K562 treated with DMSO at 1 percent for 24 hours (cell line): ENCODE data around the gene MS4A18. TPM values are rescaled to one million over a fixed set of nuclear protein-coding genes. Genes with fewer than 3 reads are reported as not detected.

Source experiments
- total RNA-seq: library from RNA; unstranded; fragments of 300-600 nt; gene quantifications from 2 replicates; pipeline ENCODE4 v1.2.3, GENCODE V29; 2022; ENCODE audit warnings: low read depth; ENCODE audit not compliant: insufficient read depth

Gene MS4A18
- not detected in 2 replicates for total RNA-seq

DNA sequence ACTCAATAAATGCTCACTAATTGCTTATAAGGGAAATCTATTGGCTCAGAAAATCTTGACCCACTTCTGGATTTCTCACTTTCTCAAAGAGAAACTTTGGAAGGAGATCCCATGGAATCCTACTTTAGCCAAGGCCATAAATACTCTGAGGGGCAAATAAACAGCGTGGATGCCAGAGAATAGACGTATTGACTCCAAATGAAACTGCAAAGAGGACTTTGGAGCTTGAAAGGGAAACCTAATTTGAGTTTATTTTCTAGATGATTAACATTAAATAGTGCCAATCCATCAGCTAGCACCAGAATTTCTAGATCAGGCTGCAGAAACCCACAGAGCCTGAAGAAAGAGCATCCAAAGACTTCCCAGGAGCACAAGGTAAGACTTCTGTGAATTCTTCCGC is at the start of gene MS4A18:
Gene MS4A18, plus strand, starts transcription at position 301 of the 400 bp plus-strand sequence.

GRCh38 chr11:60699284-60699691 is 25.2 kb upstream of the MS4A18 start, which contains the start of gene MS4A8:
TSS of gene MS4A8 (plus strand) at chr11:60699612. CDS start at chr11:60700861, 1,249 bp downstream.

GRCh38 chr11:60756307-60757032 is 31.9 kb downstream of the MS4A18 start, which contains the start of gene MS4A15:
TSS of gene MS4A15 (plus strand) at chr11:60756867. CDS start at chr11:60763734, 6,867 bp downstream.

GRCh38 chr11:60785136-60785535 is 60.6 kb downstream of the MS4A18 start, which contains the start of gene MS4A10:
TSS of gene MS4A10 (plus strand) at chr11:60785333. CDS start at chr11:60790336, 5,003 bp downstream.

Other genes starting within 250 kb of the MS4A18 start
- not detected in 2 replicates for gene MS4A12, start 231.9 kb upstream of the MS4A18 start, total RNA-seq
- gene MS4A13, start 209.3 kb upstream of the MS4A18 start, total RNA-seq: not detected in 2 replicates
- not detected in 2 replicates for gene MS4A8, start 25.1 kb upstream of the MS4A18 start, total RNA-seq
- not detected in 2 replicates for gene MS4A15, start 32.1 kb downstream of the MS4A18 start, total RNA-seq
- gene MS4A10, start 60.6 kb downstream of the MS4A18 start, total RNA-seq: not detected in 2 replicates
- 36.5 and 39.2 TPM in 2 replicates for gene CCDC86, start 117.4 kb downstream of the MS4A18 start, total RNA-seq
- 7.4 and 11.7 TPM in 2 replicates for gene PTGDR2, start 131.2 kb downstream of the MS4A18 start, total RNA-seq
- gene ZP1, start 142.8 kb downstream of the MS4A18 start, total RNA-seq: not detected in 2 replicates
- gene PRPF19, start 181.9 kb downstream of the MS4A18 start, total RNA-seq: 149 and 150 TPM in 2 replicates
- 57.3 and 61.1 TPM in 2 replicates for gene TMEM109, start 189.4 kb downstream of the MS4A18 start, total RNA-seq
- 0.78 and 6.6 TPM in 2 replicates for gene TMEM132A, start 199.7 kb downstream of the MS4A18 start, total RNA-seq
- 0.46 and 1.2 TPM in 2 replicates for gene SLC15A3, start 227.5 kb downstream of the MS4A18 start, total RNA-seq
- not detected in 2 replicates for gene CD6, start 247.0 kb downstream of the MS4A18 start, total RNA-seq